Esophagus (tissue), 2 donors: Measurements from ENCODE around the gene LMOD2. TPM values are rescaled to one million over a fixed set of nuclear protein-coding genes. Genes with fewer than 3 reads are reported as not detected.

ENCODE experiments used
- H3K27ac ChIP-seq, 2 donors: one replicate each; pipeline ENCODE4 v1.5.1; 2013; ENCODE audit warnings: low read depth in 2 of 2, mild to moderate bottlenecking in 2 of 2, inconsistent platforms in 1 of 2, low read length in 1 of 2, moderate library complexity in 1 of 2
- H3K27me3 ChIP-seq, 2 donors: one replicate each; pipeline ENCODE4 v1.6.1; 2013; ENCODE audit warnings: low read length in 2 of 2, control low read depth in 1 of 2, mild to moderate bottlenecking in 1 of 2; ENCODE audit not compliant: insufficient read depth in 2 of 2, control insufficient read depth in 1 of 2
- H3K36me3 ChIP-seq, 2 donors: one replicate each; pipeline ENCODE4 v1.6.1; 2013; ENCODE audit warnings: low read length in 1 of 2; ENCODE audit not compliant: control insufficient read depth in 2 of 2, insufficient read depth in 2 of 2
- H3K4me1 ChIP-seq, 2 donors: one replicate each; pipeline ENCODE4 v1.6.1; 2013; ENCODE audit warnings: low read length in 1 of 2; ENCODE audit not compliant: control insufficient read depth in 2 of 2, insufficient read depth in 2 of 2
- H3K4me3 ChIP-seq, 2 donors: one replicate each; pipeline ENCODE4 v1.5.1; 2013; ENCODE audit warnings: low read length in 2 of 2, mild to moderate bottlenecking in 2 of 2, low read depth in 1 of 2, moderate library complexity in 1 of 2
- H3K9me3 ChIP-seq, 2 donors: one replicate each; pipeline ENCODE4 v1.6.1; 2013; ENCODE audit warnings: mild to moderate bottlenecking in 2 of 2, low read depth in 1 of 2, low read length in 1 of 2, moderate library complexity in 1 of 2; ENCODE audit not compliant: control insufficient read depth in 2 of 2, insufficient read depth in 1 of 2
- WGBS, 2 donors: extraction: QIAGEN DNeasy Blood & Tissue Kit; methylation state at CpG; one replicate each; pipeline ENCODE4 v1.1.7; 2013; 5-methylcytosine and 5-hydroxymethylcytosine counted together
- polyA plus RNA-seq, 2 donors: library from polyadenylated mRNA; stranded (reverse); fragments of 200-250 nt; gene quantifications; one replicate each; pipeline ENCODE4 v1.2.3, GENCODE V29; 2013
- donor health status: healthy with polysubstance abuse.
- donor health status: Bipolar disorder and iron deficiency.

Gene LMOD2
- under 1 TPM; 0.01 to 0.02 TPM for polyA plus RNA-seq

DNA sequence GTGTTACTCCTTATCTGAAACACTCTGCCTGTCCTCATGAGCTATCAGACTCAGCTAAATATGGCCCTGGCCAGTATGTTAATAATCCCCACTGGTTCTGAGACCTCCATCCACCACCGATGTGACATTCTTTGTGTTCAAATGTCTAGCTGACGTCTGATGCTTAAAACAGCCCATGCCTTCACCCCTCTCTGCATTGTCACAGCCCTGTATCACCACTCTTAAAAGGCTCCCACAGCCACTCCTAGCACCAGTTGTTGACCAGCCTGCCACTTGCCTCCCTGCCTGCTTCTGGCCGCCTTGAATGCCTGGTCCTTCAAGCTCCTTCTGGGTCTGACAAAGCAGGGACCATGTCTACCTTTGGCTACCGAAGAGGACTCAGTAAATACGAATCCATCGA, at the start of gene LMOD2:
LMOD2 (plus strand) TSS at position 253 of the 400 bp plus-strand sequence; CDS start at position 351, 98 bp downstream.
- Histone ChIP-seq H3K27ac (no peak within 1 kb of the TSS), H3K4me3 (no peak within 1 kb of the TSS), H3K9me3 (no peaks in the 10 kb centered on the region), H3K27me3 (peaks cover 2 to 5% of the 10 kb centered on the region in 2 donors), H3K4me1 (no peaks in the 10 kb centered on the region), H3K36me3 (no peaks in the 10 kb centered on the region)
- WGBS, 2 donors, result 83 to 94% methylated on average over 6 of the region's 6 CpGs

GRCh38 chr7:123607423-123607975, 48.2 kb upstream of the LMOD2 start:
- Histone ChIP-seq H3K4me3 (no peak overlapping the region), H3K36me3 (no peaks in the 10 kb centered on the region), H3K27me3 (no peaks in the 10 kb centered on the region), H3K9me3 (no peaks in the 10 kb centered on the region), H3K4me1 (no peaks in the 10 kb centered on the region), H3K27ac (no peak overlapping the region)
- WGBS, 2 donors, result 70 to 77% methylated on average over 4 of the region's 4 CpGs

- no peaks in the 10 kb centered on the region for H3K27me3 ChIP-seq
- no peaks in the 10 kb centered on the region for H3K36me3 ChIP-seq
- H3K27ac ChIP-seq, result no peak overlapping the region
- 82 to 86% methylated on average over 5 of the region's 5 CpGs for WGBS, 2 donors
- no peaks in the 10 kb centered on the region for H3K4me1 ChIP-seq
- H3K4me3 ChIP-seq, result no peak overlapping the region
- H3K9me3 ChIP-seq, result no peaks in the 10 kb centered on the region
Measured at GRCh38 chr7:123608991-123609882, 46.4 kb upstream of the LMOD2 start.

DNA sequence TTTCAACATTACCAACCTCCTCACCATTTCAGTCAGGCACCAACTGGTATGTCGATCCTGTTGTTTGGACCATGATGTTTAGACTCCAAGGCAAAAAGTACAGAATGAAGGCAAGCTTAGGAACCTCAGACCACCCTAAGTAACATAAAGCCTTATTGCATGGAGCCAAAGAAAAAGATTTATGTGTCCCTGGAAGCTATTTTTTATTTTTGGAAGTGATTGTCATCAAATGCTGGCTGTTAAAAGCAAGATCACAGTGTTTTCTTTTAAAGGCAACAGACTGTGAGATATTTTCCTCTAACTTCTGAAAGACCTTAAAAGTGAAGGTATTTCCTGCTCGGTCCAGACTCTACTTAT, 45.8 kb upstream of the LMOD2 start:
- Histone ChIP-seq H3K36me3 (no peaks in the 10 kb centered on the region), H3K27me3 (no peaks in the 10 kb centered on the region), H3K9me3 (no peaks in the 10 kb centered on the region), H3K27ac (no peak overlapping the region), H3K4me3 (no peak overlapping the region), H3K4me1 (no peaks in the 10 kb centered on the region)
- WGBS, 2 donors, result 81% methylated on average over 2 of the region's 2 CpGs

DNA sequence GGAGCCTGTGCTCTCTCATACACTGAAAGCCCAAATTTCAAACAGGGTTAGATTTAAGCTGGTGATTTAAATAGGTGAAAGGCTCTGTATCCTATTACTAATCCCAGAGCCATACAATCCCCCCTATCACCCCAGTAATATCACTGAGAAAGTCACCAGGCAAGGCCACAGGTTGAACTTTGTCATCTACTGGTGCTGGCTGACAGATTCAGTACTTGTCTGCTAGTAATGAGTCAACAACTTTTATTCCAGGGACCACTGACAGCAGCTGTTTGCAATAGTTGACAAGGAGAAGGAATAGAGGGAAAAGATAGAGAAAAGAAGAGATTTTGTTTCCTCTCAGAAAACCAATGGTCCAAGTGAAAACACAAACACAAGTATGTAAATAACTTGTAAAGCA, 43.6 kb upstream of the LMOD2 start:
- Histone ChIP-seq H3K9me3 (no peaks in the 10 kb centered on the region), H3K4me1 (no peaks in the 10 kb centered on the region), H3K27me3 (no peaks in the 10 kb centered on the region), H3K4me3 (no peak overlapping the region), H3K27ac (no peak overlapping the region), H3K36me3 (no peaks in the 10 kb centered on the region)

GRCh38 chr7:123615344-123615743, 40.3 kb upstream of the LMOD2 start:
- Histone ChIP-seq H3K27me3 (no peaks in the 10 kb centered on the region), H3K9me3 (no peaks in the 10 kb centered on the region), H3K4me3 (no peak overlapping the region), H3K27ac (no peak overlapping the region), H3K36me3 (no peaks in the 10 kb centered on the region), H3K4me1 (no peaks in the 10 kb centered on the region)
- WGBS, 2 donors, result 50 to 61% methylated on average over 2 of the region's 2 CpGs

DNA sequence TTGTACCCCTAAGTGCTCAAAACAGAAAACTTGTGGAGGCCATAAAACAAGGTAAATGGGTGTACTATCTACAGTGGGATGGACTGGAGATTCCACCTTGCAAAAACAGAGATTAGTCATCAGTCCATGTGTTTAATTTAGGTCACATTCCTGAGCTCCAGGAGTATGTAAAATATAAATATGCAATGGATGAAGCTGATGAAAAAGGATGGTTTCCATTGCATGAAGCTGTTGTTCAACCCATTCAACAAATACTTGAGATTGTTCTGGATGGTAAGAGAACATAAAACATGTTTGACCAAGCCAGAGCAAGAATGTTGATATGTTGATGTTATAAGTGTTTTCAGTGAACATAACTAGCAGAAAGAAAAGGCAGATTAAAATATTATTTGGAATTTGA, 39.4 kb upstream of the LMOD2 start:
- Histone ChIP-seq H3K4me1 (no peaks in the 10 kb centered on the region), H3K4me3 (no peak overlapping the region), H3K27ac (no peak overlapping the region), H3K27me3 (no peaks in the 10 kb centered on the region), H3K36me3 (no peaks in the 10 kb centered on the region), H3K9me3 (no peaks in the 10 kb centered on the region)

GRCh38 chr7:123621707-123622106, 34.0 kb upstream of the LMOD2 start:
- Histone ChIP-seq H3K4me1 (no peaks in the 10 kb centered on the region), H3K9me3 (no peaks in the 10 kb centered on the region), H3K36me3 (no peaks in the 10 kb centered on the region), H3K27ac (no peak overlapping the region), H3K4me3 (no peak overlapping the region), H3K27me3 (no peaks in the 10 kb centered on the region)
- WGBS, 2 donors, result 84 to 85% methylated on average over 4 of the region's 4 CpGs

GRCh38 chr7:123622660-123623386, 32.8 kb upstream of the LMOD2 start:
- no peaks in the 10 kb centered on the region for H3K9me3 ChIP-seq
- H3K4me1 ChIP-seq, result no peaks in the 10 kb centered on the region
- 85 to 86% methylated on average over 6 of the region's 6 CpGs for WGBS, 2 donors
- H3K4me3 ChIP-seq, result no peak overlapping the region
- no peaks in the 10 kb centered on the region for H3K27me3 ChIP-seq
- no peak overlapping the region for H3K27ac ChIP-seq
- no peaks in the 10 kb centered on the region for H3K36me3 ChIP-seq
